ENCODE results near the gene MYRF. TPM values are rescaled to one million over a fixed set of nuclear protein-coding genes. Genes with fewer than 3 reads are reported as not detected.

MYRF gene
- total and polyA plus RNA-seq, 4 donors, result 11.9 to 41.2 (median 25.2) TPM

GRCh38 chr11:61757213-61757862 lies 4.9 kb downstream of the MYRF start:
- 86 to 91% methylated on average over 15 of the region's 15 CpGs for WGBS, 2 donors
- Histone ChIP-seq H3K9ac (ENCODE audit: insufficient read depth in 1 of 2, low read length in 2 of 2) (no peak overlapping the region), H3K4me3 (no peak overlapping the region), H3K36me3 (ENCODE audit: control insufficient read depth in 4 of 4, insufficient read depth in 4 of 4, low read length in 4 of 4) (no peaks in the 10 kb centered on the region), H3K4me1 (ENCODE audit: control insufficient read depth in 5 of 5, insufficient read depth in 5 of 5, low read length in 5 of 5) (peaks cover 0 to 22% (median 0%) of the 10 kb centered on the region in 5 donors), H3K9me3 (ENCODE audit: control insufficient read depth in 4 of 4, insufficient read depth in 3 of 4, low read length in 3 of 4) (no peaks in the 10 kb centered on the region), H3K27ac (ENCODE audit: low read depth in 1 of 2, low read length in 1 of 2) (no peak overlapping the region), H3K27me3 (ENCODE audit: control insufficient read depth in 3 of 3, insufficient read depth in 3 of 3, low read length in 2 of 3) (no peaks in the 10 kb centered on the region)
- TF ChIP-seq, protein P1, sequence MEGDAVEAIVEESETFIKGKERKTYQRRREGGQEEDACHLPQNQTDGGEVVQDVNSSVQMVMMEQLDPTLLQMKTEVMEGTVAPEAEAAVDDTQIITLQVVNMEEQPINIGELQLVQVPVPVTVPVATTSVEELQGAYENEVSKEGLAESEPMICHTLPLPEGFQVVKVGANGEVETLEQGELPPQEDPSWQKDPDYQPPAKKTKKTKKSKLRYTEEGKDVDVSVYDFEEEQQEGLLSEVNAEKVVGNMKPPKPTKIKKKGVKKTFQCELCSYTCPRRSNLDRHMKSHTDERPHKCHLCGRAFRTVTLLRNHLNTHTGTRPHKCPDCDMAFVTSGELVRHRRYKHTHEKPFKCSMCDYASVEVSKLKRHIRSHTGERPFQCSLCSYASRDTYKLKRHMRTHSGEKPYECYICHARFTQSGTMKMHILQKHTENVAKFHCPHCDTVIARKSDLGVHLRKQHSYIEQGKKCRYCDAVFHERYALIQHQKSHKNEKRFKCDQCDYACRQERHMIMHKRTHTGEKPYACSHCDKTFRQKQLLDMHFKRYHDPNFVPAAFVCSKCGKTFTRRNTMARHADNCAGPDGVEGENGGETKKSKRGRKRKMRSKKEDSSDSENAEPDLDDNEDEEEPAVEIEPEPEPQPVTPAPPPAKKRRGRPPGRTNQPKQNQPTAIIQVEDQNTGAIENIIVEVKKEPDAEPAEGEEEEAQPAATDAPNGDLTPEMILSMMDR (IDR thresholded peaks at IDR 0.05; ENCODE audit: control extremely low read depth, extremely low read depth), result no peak
- DNase-seq (no peak), ATAC-seq (ENCODE audit: insufficient read depth, low FRiP score) (no peak)

DNA sequence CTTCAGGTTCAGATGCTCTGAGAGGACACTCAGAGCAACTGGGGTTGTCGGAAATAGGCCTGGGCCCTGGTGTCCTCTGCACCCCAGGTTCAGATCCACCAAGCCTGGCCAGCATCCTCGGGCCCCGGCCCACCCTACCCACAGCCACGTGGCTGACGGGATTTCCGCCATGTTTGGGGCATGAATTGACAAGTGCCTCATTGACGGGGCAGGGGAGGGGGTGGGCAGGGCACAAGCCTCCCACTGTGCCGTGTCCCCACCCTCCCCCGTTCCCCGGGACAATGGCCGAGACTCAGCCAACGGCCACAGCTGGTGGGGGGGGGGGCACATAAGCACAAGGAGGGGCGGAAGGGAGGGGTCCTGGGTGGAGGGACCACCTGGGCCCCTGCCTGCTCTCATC lies 8.5 kb downstream of the MYRF start:
- WGBS, 2 donors, result 76 to 88% methylated on average over 9 to 13 of the region's 13 CpGs
- Histone ChIP-seq H3K27me3 (ENCODE audit: control insufficient read depth in 3 of 3, insufficient read depth in 3 of 3, low read length in 2 of 3) (no peaks in the 10 kb centered on the region), H3K36me3 (ENCODE audit: control insufficient read depth in 4 of 4, insufficient read depth in 4 of 4, low read length in 4 of 4) (no peaks in the 10 kb centered on the region), H3K9ac (ENCODE audit: insufficient read depth in 1 of 2, low read length in 2 of 2) (no peak overlapping the region), H3K9me3 (ENCODE audit: control insufficient read depth in 4 of 4, insufficient read depth in 3 of 4, low read length in 3 of 4) (no peaks in the 10 kb centered on the region), H3K4me3 (no peak overlapping the region), H3K4me1 (ENCODE audit: control insufficient read depth in 5 of 5, insufficient read depth in 5 of 5, low read length in 5 of 5) (peaks cover 0 to 11% (median 0%) of the 10 kb centered on the region in 5 donors), H3K27ac (ENCODE audit: low read depth in 1 of 2, low read length in 1 of 2) (no peak overlapping the region)
- TF ChIP-seq, protein P1 (IDR thresholded peaks at IDR 0.05; ENCODE audit: control extremely low read depth, extremely low read depth), result no peak
- DNase-seq, result no peak
- ATAC-seq (ENCODE audit: insufficient read depth, low FRiP score), result no peak

- no peak for DNase-seq
- H3K9ac ChIP-seq (ENCODE audit: insufficient read depth in 1 of 2, low read length in 2 of 2), result no peak overlapping the region
- no peak overlapping the region for H3K27ac ChIP-seq (ENCODE audit: low read depth in 1 of 2, low read length in 1 of 2)
- H3K9me3 ChIP-seq (ENCODE audit: control insufficient read depth in 4 of 4, insufficient read depth in 3 of 4, low read length in 3 of 4), result no peaks in the 10 kb centered on the region
- WGBS, 2 donors, result 75 to 87% methylated on average over 11 of the region's 11 CpGs
- no peaks in the 10 kb centered on the region for H3K27me3 ChIP-seq (ENCODE audit: control insufficient read depth in 3 of 3, insufficient read depth in 3 of 3, low read length in 2 of 3)
- peaks cover 0 to 11% (median 0%) of the 10 kb centered on the region in 5 donors for H3K4me1 ChIP-seq (ENCODE audit: control insufficient read depth in 5 of 5, insufficient read depth in 5 of 5, low read length in 5 of 5)
- H3K4me3 ChIP-seq, result no peak overlapping the region
- no peaks in the 10 kb centered on the region for H3K36me3 ChIP-seq (ENCODE audit: control insufficient read depth in 4 of 4, insufficient read depth in 4 of 4, low read length in 4 of 4)
- TF ChIP-seq, protein P1 (IDR thresholded peaks at IDR 0.05; ENCODE audit: control extremely low read depth, extremely low read depth), result no peak
- ATAC-seq (ENCODE audit: insufficient read depth, low FRiP score), result no peak
Observed at GRCh38 chr11:61761440-61762222, 9.2 kb downstream of the MYRF start.
